GDM1 (cell line): ENCODE results near the gene MRPL20.
"Not testable (repeated sequence)": the region's sequence is repeated elsewhere in the genome, so short reads cannot be mapped to it uniquely, and the experiment has no call there.

Source experiments
- DNase-seq: peaks from one replicate; lab custom pipeline; 2025; lab: John Stamatoyannopoulos, UW

MRPL20 gene

GRCh38 chr1:1406821-1407635 lies at the start of gene MRPL20:
Gene MRPL20 (minus strand): TSS chr1:1407293. CDS start chr1:1407217, 76 bp downstream.
- peak; percentile 88 for DNase-seq

- DNase-seq, result not testable (repeated sequence)
Observed at GRCh38 chr1:1456683-1457255, 49.7 kb upstream of the MRPL20 start.

GRCh38 chr1:1455934-1456333 lies 48.8 kb upstream of the MRPL20 start:
- not testable (repeated sequence) for DNase-seq

GRCh38 chr1:1455366-1455884 lies 48.3 kb upstream of the MRPL20 start:
- DNase-seq, result no peak

GRCh38 chr1:1454286-1455056 lies 47.4 kb upstream of the MRPL20 start:
- not testable (repeated sequence) for DNase-seq

- DNase-seq, result no peak
Observed at GRCh38 chr1:1452882-1453281, 45.8 kb upstream of the MRPL20 start.

GRCh38 chr1:1452365-1452739 lies 45.3 kb upstream of the MRPL20 start:
- not testable (repeated sequence) for DNase-seq

GRCh38 chr1:1451696-1452364 lies 44.7 kb upstream of the MRPL20 start:
- DNase-seq, result no peak

GRCh38 chr1:1450616-1451015 lies 43.5 kb upstream of the MRPL20 start:
- not testable (repeated sequence) for DNase-seq

- DNase-seq, result no peak
Observed at GRCh38 chr1:1449099-1449739, 42.1 kb upstream of the MRPL20 start, which contains the start of gene ATAD3C. Gene ATAD3C (plus strand): TSS chr1:1449689. CDS start chr1:1450684, 995 bp downstream.

- DNase-seq, result not testable (repeated sequence)
Observed at GRCh38 chr1:1446631-1447030, 39.5 kb upstream of the MRPL20 start.

- DNase-seq, result no peak
Observed at GRCh38 chr1:1442069-1442770, 35.1 kb upstream of the MRPL20 start.

GRCh38 chr1:1441002-1441888 lies 34.2 kb upstream of the MRPL20 start:
- DNase-seq, result peak; percentile 25

- no peak for DNase-seq
Observed at GRCh38 chr1:1440262-1441001, 33.3 kb upstream of the MRPL20 start.

GRCh38 chr1:1439546-1440261 lies 32.6 kb upstream of the MRPL20 start:
- DNase-seq, result no peak

GRCh38 chr1:1438531-1439381 lies 31.7 kb upstream of the MRPL20 start:
- no peak for DNase-seq

- DNase-seq, result no peak
Observed at GRCh38 chr1:1437904-1438376, 30.8 kb upstream of the MRPL20 start.
